Diencephalon (tissue), 1 donor: ENCODE data around the gene SAXO2. TPM values are rescaled to one million over a fixed set of nuclear protein-coding genes. Genes with fewer than 3 reads are reported as not detected.

ENCODE experiments used
- total RNA-seq: library from RNA; depleted of rRNA; stranded (reverse); fragments of >200 nt; gene quantifications from one replicate; pipeline ENCODE4 v1.2.3, GENCODE V29; 2014

The SAXO2 gene, protein sequence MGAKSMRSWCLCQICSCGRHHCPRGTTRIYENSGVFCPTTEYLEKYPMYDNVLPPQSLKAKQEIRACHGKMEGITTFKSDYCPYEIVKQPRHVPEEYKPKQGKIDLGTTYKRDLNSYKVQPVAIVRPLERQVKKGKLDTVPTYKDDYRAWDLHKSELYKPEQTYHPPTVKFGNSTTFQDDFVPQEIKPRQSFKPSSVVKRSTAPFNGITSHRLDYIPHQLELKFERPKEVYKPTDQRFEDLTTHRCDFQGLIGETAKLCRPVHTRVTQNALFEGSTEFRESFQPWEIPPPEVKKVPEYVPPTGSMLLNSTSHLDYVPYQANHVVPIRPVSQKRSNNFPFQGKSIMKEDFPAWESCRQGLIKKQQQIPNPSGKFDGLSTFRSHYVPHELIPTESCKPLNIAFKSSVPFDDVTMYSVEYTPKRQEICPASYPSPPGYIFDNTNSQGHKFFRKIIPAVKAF
- total RNA-seq = 14.8 TPM

DNA sequence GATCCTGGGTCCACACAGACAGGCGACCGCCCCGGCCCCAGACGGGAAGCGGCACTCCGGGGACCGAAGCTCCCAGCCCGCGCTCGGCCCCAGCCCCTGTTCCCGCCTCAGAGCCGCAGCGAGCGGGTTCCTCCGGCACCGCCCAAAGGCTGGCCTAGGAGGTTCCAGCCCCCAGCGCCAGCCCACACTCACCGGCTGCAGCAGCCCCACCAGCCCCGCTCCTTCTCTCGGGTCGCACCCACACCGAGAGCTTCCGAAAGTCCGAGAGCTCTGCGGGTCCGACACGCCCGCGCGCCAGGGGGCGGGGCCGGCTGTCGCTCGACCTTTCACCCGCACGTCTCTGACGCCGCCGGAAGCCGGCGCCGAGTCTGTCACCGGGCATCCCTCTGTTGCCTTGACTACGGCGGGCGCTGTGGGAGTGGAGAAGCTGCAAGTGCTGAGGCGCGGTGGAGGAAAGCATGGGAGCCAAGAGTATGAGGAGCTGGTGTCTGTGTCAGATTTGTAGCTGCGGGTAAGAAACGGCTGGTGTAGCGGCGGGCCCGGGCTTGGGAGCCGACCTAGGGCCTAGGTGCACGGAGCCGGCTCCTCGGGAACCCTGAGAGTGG lies at the start of gene SAXO2, which contains the start of gene EFL1:
SAXO2 (plus strand) TSS at position 397 of the 605 bp plus-strand sequence; CDS start at position 459, 62 bp downstream.
EFL1 (minus strand) TSS at position 313 of the 605 bp plus-strand sequence. CDS start 956 bp downstream, outside the sequence.

Other genes starting within 250 kb of the SAXO2 start
- 38.1 TPM for gene MEX3B, start 216.8 kb upstream of the SAXO2 start, total RNA-seq
- 27.5 TPM for gene EFL1, start 84 bp upstream of the SAXO2 start, total RNA-seq
- gene GOLGA6L10, start 86.7 kb downstream of the SAXO2 start, total RNA-seq = 2.5 TPM
- gene GOLGA6L9, start 167.0 kb downstream of the SAXO2 start, total RNA-seq = 5.1 TPM